Keratinocyte (primary cell): Measurements from ENCODE around the gene UMAD1.

Experiments used
- CTCF ChIP-seq, 3 experiments: IDR thresholded peaks in 1 of 3; conservative IDR thresholded peaks in 1 of 3; optimal IDR thresholded peaks in 1 of 3; 2 replicates in 2 of 3; 3 replicates in 1 of 3; pipeline versions ENCODE3 to v1.5.1; 2011; ENCODE audit warnings: low read length in 3 of 3, mild to moderate bottlenecking in 3 of 3, moderate library complexity in 2 of 3, control low read depth in 1 of 3, inconsistent platforms in 1 of 3; ENCODE audit not compliant: insufficient read depth in 2 of 3; ENCODE audit errors: extremely low read depth in 1 of 3
- EZH2 ChIP-seq: IDR thresholded peaks from one replicate; pipeline ENCODE4 v1.6.1; 2012; ENCODE audit warnings: inconsistent platforms, mild to moderate bottlenecking, low read length, moderate library complexity

GRCh38 chr7:7790041-7790741, 149.6 kb downstream of the UMAD1 start:
- TF ChIP-seq EZH2 (no peak), CTCF (optimal IDR thresholded peaks at IDR 0.05 in 1 of 3, IDR thresholded peaks at IDR 0.05 in 1 of 3, conservative IDR thresholded peaks at IDR 0.05 in 1 of 3; ENCODE audit: extremely low read depth in 1 of 3, insufficient read depth in 2 of 3, low read length in 3 of 3) (no peak)
